Measurements from ENCODE around the gene BTD. TPM values are rescaled to one million over a fixed set of nuclear protein-coding genes. Genes with fewer than 3 reads are reported as not detected.

Gene BTD
- total RNA-seq, 1 experiment from 2014 or later: 23.8 TPM

DNA sequence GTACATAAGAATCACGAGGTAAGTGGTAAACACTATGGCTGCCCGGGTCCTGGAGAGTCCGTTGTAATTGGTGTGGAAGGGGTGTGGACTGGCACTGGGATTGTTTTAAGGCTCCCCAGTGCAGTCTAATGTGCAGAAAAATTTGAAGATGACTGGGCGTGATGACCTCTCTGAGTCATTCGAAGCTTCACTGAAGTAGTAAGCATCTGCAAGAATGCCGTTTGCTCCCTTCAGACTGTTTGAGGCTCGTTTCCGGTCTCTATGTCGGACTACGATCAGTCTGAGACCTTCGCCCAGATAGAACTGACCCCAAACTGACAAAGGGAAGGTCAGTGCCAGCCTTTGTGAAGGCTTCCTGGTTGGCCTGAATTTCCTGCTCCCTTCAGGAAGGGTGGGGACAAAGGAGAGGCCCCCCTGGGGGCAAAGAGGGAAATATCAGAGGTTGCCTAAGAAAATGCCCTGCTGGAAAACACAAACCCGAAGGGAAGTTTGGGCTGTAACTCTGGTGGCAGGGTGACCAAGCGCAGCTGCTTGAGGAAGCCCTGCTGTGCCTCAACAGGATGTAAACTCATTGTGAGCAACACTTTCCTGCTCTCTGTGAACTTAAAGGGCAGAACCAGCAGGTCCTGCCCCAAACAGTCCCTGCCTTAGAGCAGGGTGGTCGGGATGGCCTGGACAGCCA lies 34.6 kb downstream of the BTD start:
- peak; percentile 73 for DNase-seq (ENCODE audit: low spot score)

DNA sequence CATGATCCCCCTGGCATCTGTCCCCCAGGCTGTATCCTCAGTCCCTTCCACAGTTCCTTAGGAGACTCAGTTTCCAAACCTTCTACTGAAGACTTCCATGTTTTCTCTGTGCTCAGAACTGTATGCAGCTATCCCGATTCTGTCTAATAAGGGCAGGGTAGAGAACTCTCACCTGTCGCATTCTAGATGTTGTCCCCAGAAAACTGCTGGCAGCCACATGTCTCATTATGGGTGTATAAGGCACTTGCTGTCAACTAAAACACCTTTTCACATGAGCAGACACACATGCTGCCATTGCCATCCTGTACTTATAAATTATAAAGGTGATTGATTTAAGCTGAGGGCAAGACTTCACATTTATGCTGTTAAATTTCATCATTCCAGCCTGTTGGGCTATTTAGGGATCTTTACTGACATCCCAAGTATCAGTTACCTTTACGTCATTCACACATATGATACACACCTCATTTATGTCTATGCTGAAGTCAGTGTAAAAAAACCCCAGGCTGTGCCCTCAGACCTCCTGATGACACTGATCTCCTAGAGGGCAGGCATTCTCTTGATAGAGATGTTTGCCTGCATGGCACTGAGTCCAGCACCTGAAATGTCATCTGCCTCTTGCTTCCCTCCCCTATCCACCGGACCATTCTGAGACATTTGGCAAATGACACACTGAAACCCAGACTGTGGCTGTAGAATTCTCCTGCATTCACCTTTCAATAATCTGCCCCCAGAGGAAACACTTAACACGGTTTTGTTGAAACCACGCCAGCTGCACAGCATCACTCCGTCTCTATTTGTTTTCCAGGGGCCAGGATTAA lies 35.8 kb downstream of the BTD start:
- no peak for DNase-seq (ENCODE audit: low spot score)

DNA sequence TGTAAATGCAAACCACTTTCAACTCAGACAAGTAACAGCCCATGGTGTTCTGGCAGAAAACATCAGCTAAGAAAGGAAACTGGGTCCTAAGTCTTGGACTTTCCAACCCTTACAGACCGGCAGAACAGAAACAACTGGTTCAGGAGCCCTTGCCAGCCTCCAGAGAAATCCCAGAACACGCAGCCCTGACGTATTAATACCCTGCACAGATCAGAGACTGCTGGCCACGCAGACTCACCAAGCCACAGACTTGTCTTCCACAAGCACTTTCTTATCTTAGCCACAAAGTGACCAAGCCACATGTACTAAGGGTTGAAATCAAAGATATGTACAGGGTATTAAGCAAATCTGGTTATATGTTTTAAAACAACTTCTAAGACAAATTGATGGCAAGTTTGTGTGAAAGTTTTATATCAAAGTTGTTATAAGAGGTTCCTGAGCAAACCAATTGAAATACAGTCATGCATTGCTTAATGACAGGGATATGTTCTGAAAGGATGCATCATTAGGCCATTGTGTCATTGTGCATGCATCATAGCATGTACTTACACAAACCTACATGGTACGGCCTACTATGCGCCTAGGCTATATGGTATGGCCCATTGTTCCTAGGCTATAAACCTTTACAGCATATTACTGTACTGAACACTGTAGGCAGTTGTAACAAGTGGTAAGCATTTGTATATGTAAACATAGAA lies 36.8 kb downstream of the BTD start:
- no peak for DNase-seq (ENCODE audit: low spot score)

DNA sequence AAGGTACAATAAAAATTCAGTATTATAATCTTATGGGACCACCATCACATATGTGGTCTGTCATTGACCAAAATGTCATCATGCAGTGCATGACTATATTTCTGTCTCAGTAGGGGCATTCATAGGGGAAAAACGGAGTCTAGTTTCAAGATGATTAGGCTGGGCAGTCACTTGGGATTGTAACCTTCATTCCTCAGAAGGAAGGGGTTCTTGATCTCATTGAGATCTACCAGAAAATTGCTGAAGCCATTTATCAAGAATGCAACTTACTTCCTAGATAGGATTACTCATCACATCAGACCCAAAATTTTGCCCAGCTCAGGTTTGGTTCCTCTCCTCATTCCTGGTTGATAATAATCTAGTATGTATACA lies 37.3 kb downstream of the BTD start:
- no peak for DNase-seq (ENCODE audit: low spot score)

DNA sequence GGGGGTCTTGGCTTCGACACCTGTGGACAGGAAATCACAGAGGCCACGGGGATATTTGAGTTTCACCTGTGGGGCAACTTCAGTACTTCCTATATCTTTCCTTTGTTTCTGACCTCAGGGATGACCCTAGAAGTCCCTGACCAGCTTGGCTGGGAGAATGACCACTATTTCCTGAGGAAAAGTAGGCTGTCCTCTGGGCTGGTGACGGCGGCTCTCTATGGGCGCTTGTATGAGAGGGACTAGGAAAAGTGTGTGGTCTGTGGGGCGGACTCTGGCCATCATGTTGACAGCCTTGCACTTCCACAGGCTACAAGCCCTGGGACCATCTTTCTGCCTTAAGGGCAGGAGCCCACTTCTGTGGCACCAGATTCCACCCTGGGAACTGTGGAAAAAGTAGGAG lies 43.7 kb downstream of the BTD start:
- DNase-seq (ENCODE audit: low spot score): no peak

DNA sequence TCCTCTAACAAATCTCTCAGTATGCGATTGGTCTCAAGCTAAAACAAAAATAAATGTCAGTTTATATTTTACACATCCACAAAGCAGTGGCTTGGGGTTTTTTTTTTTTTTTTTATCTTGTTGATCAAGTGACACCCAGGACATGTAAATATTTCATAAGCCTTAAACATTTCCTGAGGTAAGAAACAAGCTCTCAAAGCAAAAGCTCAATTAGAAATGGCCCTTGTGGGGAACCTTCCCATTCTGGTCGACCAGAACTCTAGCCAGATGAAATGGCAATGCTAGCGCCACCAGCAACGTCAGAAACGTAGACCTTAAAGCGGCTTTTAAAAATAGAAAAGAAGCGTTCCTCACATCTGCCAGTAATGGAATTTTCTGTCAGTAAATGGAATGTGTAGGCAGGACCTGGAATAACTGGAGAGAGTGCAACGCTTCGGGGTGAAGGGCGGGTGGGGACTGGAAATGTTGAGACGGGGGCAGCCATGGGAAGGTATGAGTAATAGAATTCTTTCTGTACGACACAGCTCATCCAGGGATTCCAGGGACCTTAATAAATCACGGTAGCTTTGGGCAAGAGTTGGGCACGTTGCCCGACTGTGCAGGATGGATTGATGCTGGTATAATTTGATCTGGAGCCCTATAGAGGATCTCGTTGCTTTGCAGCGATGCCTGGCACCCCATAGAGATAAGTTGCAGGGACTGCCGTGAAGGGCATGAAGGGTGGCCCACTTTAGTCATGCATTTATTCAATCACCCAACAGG lies 44.4 kb downstream of the BTD start:
- DNase-seq (ENCODE audit: low spot score): peak; percentile 81

DNA sequence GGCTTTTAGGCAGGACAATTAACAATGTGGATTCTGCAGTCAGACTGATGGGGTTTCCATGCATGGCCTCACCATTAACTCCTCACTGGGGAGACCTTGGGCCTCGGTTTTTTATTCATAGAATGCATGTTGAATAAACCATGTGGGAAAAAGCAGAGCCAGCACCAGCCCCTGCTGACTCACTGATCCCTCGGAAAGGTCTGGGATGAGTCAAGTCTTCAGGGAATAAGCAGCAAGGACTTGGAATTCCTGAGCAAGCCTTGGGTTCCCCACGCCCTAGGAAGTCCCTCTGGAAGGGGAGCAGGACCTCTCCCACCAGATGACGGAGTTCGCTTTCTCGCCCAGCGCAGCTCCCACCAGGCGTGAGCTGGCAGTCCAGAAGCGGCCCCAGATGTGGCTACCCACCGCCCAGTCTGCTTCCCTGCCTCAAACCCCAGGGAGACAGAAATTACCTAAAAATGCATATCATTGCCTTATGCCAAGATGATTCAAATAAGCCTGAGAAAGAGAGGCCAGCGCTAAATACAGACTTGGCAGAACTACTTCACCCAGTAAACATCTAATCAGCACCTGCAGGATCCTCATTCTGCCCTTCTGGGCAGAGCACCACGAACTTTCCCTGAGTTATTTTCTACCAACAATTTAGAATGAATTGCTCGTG lies 45.4 kb downstream of the BTD start:
- DNase-seq (ENCODE audit: low spot score): peak; percentile 91

DNA sequence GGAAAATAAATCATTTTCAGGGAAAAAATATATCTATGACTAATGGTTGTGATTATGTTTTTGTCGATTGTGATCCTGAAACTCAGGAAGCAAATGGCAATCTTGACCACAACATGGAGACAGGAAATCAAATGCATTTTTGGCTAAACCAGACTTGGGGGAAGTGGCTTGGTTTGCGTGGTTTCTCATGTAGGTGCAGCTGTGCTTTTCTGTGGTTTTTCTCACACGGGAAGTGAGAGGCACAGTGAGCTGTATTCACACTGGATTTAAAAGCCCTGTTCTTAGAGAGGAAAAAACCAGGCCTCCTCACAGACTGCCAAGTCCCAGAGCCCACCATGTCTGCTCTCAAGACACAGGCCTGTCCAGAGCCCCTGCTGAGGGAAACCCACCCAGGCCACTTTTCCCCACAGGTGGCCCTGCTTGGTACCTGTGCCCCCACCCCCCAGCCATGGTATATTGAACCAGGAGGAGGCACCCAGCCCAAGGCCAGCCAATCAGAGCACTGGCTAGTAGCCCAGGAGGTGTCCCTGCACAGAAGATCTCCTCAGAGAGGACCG lies 46.1 kb downstream of the BTD start:
- peak; percentile 94 for DNase-seq (ENCODE audit: low spot score)

DNA sequence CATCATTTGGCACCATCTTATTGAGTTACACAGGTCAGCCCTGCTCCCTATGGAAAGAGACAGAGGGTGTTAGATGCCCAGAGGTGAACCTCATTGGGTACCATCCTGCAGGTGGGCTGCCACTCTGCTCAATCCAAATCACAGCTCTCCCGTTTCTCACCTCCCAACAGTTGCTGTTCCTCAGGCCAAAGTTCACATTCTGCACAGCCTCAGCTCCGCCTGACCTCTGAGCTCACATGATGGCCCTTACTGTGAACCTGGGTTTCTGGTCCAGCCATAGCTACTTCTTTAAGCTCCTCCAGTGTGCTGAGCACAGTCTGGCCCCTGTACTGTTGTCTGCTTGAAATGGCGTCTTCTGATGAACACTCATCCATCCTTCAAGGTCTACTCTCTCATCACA lies 47.8 kb downstream of the BTD start:
- no peak for DNase-seq (ENCODE audit: low spot score)

DNA sequence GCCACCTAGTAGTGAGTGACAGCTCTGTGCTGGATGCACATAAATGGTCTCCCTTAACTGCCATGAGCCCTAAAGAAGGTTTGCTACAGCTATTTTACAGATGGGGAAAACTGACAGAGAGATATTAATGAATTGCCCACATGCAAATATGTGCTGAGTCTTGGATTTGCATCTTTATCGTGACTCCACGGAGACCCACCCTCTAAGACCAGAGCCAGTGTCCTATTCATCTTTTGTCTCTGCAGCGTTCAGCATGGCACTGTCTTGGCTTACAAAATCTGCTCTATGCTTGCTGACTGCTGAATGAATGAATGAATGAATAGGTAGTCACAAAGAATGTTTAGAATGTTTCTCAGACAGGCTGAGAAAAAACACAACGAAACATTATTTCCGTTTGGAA lies 48.3 kb downstream of the BTD start:
- no peak for DNase-seq (ENCODE audit: low spot score)

DNA sequence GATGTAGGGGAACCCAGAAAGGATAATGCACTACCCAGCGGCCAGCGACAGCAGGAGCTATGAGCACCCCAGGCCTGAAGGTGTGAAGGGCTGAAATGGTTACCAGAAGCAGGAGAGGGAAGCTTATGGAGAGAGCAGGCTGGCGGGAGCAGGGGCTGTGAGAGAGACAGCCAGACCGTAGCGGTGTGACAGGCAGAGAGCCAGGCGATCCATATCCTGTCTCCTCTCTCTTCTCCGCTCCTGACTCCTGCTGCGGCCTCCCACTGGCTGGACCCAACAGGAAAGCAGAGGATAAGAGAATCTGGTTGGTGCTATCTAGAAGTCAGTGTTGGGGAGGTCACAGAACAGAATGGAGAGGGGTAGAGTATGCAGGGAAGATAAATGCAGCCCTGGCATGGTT lies 49.9 kb downstream of the BTD start:
- no peak for DNase-seq (ENCODE audit: low spot score)

DNA sequence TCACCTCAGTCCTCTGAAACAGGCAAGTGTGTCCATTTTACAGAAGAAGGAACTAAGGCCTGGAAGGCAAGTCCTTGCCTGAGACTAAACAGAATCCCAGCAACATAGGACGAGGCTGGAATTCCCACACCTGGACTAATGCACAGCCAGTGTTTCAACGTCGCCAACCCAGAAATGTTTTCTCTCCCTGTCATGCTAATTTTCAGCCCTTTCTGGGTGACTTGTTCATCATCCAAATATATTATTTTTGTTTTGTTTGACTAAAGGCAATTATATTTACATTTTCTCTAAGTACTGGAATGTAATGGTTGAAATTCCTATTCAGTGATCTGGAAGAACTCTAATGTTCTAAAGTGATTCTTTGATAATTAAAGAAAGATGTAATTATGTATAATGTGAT lies 51.8 kb downstream of the BTD start:
- DNase-seq (ENCODE audit: low spot score): no peak

DNA sequence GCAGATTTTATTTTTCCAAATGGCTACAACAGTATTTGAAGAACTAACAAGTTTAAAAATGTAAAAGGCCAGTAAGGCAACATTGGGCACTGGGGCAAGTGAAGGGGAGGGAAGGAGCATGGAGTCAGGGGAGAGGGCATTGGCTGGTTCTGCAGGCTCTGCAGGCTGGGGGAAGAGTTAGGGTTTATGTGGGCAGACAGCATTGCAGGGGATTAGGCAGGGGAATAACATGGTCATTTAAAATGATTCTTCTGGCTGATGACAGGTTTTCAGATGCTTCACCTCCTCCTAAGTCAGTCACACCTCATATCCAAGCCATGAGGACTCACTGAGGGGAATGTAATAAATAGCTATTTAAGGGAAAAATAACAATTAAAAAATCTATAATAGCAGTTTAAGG lies 52.6 kb downstream of the BTD start:
- no peak for DNase-seq (ENCODE audit: low spot score)

DNA sequence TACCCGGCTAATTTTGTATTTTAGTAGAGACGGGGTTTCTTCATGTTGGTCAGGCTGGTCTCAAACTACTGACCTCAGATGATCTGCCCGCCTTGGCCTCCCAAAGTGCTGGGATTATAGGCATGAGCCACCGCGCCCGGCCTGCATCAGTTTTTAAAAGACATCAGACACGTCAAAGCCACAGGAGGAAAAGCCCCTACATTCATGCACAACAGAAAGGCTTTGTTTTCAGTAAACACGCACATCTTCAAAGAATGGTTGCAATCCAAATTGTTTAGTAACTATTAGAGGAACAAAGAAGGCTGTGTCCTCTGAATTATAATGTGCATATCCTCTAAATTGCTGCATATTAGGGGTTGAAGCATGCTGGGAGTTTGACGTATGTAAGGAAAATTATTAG lies 53.3 kb downstream of the BTD start:
- DNase-seq (ENCODE audit: low spot score): no peak

DNA sequence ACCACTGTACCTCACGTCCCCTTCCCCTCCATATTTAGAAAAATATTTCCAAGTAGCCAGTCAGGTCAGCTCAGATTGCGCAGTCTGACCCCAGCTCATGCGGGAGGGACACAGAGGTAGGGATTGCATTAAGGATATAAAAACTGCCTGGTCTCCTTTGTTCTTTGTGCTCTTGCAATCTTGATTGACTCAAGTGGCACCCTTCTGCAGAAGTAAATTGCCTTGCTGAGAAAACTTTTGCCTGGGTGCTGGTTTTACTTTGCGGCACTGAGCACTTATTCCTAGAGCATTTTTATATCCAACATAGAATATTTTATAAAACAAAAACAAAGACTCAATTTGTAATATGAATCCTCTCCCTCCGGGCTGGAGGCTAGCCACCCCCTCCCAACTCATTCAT lies 54.8 kb downstream of the BTD start:
- no peak for DNase-seq (ENCODE audit: low spot score)

DNA sequence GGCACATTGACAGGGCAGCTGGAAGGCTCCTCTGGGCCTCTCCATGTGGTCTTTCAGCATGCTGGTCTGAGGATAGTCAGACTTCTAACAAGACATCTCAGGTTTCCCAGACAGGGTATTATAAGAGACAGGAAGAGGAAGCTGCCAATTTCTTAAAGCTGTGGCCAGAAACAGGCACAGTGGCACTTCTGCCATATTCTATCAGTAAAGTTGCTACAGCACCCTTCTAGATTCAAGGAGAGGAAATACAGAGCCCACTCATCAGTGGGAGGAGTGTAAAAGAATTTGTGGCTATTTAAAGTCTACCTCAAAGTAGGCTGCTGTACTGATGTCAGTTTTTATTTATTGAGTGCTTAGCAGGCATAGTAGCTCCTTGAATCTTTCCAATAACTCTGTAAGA lies 55.5 kb downstream of the BTD start:
- no peak for DNase-seq (ENCODE audit: low spot score)

DNA sequence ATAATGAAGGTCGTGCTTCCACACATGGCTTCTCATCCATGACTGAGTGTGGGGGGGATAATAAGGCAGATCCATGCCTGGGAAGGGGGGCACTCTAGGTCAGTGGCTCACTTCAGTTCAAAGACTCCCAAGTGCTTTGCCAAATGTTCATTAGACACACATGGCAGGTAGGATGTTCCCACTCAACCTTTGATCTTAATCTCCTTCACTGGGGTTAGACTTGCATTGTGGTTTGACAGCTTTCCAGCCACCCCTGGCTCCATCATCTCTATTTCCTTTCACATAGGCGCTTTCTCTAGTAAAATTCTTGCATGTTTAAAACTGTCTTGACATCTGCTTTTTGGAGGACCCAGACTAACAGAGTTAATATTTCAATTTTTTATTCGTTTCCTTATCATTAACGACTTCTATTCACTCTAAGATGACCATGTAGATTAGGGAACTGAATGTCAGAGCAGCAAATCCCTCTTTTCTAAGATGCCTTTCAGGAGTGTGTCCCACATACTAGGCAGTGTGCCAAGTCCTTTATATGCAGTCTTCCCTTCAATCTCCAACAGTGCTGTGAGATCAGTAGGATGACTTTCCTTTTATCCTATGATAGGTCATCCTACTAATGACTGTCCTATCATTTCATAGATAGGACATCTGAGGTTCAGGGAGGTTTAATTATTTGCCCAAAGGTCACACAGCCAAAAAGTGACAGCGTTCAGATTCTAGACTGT lies 57.9 kb downstream of the BTD start:
- no peak for DNase-seq (ENCODE audit: low spot score)

DNA sequence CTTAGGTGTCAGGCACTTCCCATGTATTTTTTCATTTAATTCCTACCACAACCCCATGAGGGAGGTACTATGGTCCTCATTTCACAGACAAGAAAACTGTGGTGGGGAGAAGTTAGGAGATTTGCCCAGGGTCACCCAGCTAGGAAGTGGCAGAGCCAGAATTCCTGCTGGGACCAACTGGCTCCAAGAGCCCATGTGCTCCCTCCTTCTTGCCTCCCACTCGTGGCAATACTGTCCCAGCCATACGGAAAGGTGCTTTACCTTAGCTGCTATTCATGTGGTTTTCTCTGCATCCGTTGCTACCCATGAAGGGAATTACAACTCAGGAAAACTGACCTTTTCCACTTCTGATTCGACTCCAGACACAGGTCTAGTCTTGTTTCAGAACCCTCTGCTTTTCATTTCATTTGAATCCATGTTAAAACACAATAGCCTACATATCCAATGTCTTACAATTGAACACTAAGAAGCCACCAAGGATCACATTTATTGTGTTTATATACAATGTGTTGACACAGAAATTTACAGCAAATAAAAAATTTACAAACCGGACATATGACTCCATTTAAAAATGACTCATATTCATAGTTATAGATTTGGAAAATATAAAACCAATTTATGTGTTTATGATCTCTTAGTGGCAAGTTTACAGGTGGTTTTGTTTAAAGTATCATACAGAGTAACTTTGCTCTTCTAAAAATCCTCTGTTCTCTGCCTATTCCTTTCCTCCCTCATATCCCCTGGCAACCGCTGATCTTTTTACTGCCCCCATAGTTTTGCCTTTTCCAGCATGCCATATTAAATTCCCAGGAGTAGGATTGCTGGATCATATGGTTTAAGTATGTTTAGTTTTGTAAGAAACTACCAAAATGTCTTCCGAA lies 58.8 kb downstream of the BTD start:
- DNase-seq (ENCODE audit: low spot score): no peak

DNA sequence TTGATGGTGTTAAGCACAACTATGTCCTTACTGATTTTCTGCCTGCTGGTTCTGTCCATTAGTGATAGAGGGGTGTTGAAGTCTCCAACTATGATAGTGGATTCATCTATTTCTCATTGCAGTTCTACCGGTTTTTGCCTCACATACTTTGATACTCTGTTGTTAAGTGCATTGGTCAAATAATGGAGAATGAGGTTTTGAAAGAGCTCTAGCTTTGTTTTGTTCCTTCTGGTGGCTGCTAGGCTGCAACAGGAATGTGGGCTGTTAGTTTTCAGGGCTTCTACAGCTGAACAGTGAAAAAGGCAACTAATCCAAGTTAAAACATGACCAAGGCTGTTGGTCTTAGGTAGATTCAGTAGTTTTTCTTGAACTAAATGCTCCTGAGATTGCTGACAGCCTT lies 62.6 kb downstream of the BTD start:
- DNase-seq (ENCODE audit: low spot score): no peak

All from H4 (cell line).